ENCODE measurements around the gene HSPA12A. TPM values are rescaled to one million over a fixed set of nuclear protein-coding genes. Genes with fewer than 3 reads are reported as not detected.

Gene HSPA12A
- total RNA-seq: 10 to 100 TPM; 25.6 to 71.2 (median 33.0) TPM

- peak; percentile 77 to 86 (median 80) for ATAC-seq (replicated peaks in 6 of 8)
- in situ Hi-C loops (cut with MboI; ENCODE audit: low pct_unique_long_range_greater_than_20kb in 2 of 9, low sequenced_read_pairs in 9 of 9, unreplicated experiment in 9 of 9): no loop called here
- 0% methylated on average over 1 of the region's 114 CpGs; no CpG with 5 or more reads in 8 of the 10 experiments for WGBS, 10 experiments
- Histone ChIP-seq H3K27ac (peak within 1 kb of the TSS; percentile 88 to 93), H3K4me3 (peak within 1 kb of the TSS; percentile 67 to 98 (median 92)), H3K4me1 (replicated peaks in 1 of 2) (peaks cover 21 to 26% of the 10 kb centered on the region in 2 donors)
These were observed at the start of gene HSPA12A for GRCh38 chr10:116742367-116743265. Gene HSPA12A (minus strand): TSS chr10:116742566. CDS start chr10:116742469, 97 bp downstream.

GRCh38 chr10:116791241-116791640 is 48.9 kb upstream of the HSPA12A start:
- ATAC-seq (replicated peaks in 6 of 8): no peak
- Histone ChIP-seq H3K4me3 (no peak overlapping the region), H3K27ac (no peak overlapping the region), H3K4me1 (replicated peaks in 1 of 2) (peaks cover 4 to 10% of the 10 kb centered on the region in 2 donors)
- WGBS, 10 experiments: 83 to 100% (median 100%) methylated on average over 2 of the region's 2 CpGs; no CpG with 5 or more reads in 5 of the 10 experiments
- in situ Hi-C loops (cut with MboI; ENCODE audit: low pct_unique_long_range_greater_than_20kb in 2 of 9, low sequenced_read_pairs in 9 of 9, unreplicated experiment in 9 of 9): loop anchor here in 6 of 9 experiments (10.0 to 25.0 kb wide), 3 partner anchors 104 to 384 kb away; no protein-coding TSS in a partner anchor

GRCh38 chr10:116787893-116788665 is 45.7 kb upstream of the HSPA12A start:
- peak overlapping the region in 2 of 5 donors; percentile 14 to 21 for H3K4me3 ChIP-seq
- 0 to 13% (median 7%) methylated on average over 3 to 23 of the region's 29 CpGs; no CpG with 5 or more reads in 3 of the 10 experiments for WGBS, 10 experiments
- in situ Hi-C loops (cut with MboI; ENCODE audit: low pct_unique_long_range_greater_than_20kb in 2 of 9, low sequenced_read_pairs in 9 of 9, unreplicated experiment in 9 of 9): loop anchor here in 5 of 9 experiments (10.0 to 25.0 kb wide), 4 partner anchors 101 to 326 kb away; partner anchors contain the start of gene PNLIPRP2 (in 1 of the 5)
- H3K4me1 ChIP-seq (replicated peaks in 1 of 2): peaks cover 4 to 10% of the 10 kb centered on the region in 2 donors
- ATAC-seq (replicated peaks in 6 of 8): peak; percentile 79 to 95 (median 92)
- H3K27ac ChIP-seq: no peak overlapping the region

- in situ Hi-C loops (cut with MboI; ENCODE audit: low pct_unique_long_range_greater_than_20kb in 2 of 9, low sequenced_read_pairs in 9 of 9, unreplicated experiment in 9 of 9): loop anchor here in 5 of 9 experiments (10.0 to 25.0 kb wide), 4 partner anchors 100 to 325 kb away; partner anchors contain the start of gene PNLIPRP2 (in 1 of the 5)
- peak in 3 of 8 experiments; percentile 42 to 51 (median 45) for ATAC-seq (replicated peaks in 6 of 8)
- peaks cover 4 to 10% of the 10 kb centered on the region in 2 donors for H3K4me1 ChIP-seq (replicated peaks in 1 of 2)
- 0 to 80% (median 69%) methylated on average over 3 to 8 of the region's 8 CpGs; no CpG with 5 or more reads in 3 of the 10 experiments for WGBS, 10 experiments
- H3K27ac ChIP-seq: no peak overlapping the region
- H3K4me3 ChIP-seq: no peak overlapping the region
These were observed 44.8 kb upstream of the HSPA12A start for GRCh38 chr10:116787053-116787659.

GRCh38 chr10:116785867-116786266 is 43.5 kb upstream of the HSPA12A start:
- H3K4me3 ChIP-seq: no peak overlapping the region
- 90 to 100% (median 95%) methylated on average over 1 to 6 of the region's 8 CpGs; no CpG with 5 or more reads in 4 of the 10 experiments for WGBS, 10 experiments
- ATAC-seq (replicated peaks in 6 of 8): no peak
- H3K4me1 ChIP-seq (replicated peaks in 1 of 2): peaks cover 16 to 21% of the 10 kb centered on the region in 2 donors
- H3K27ac ChIP-seq: no peak overlapping the region
- in situ Hi-C loops (cut with MboI; ENCODE audit: low pct_unique_long_range_greater_than_20kb in 2 of 9, low sequenced_read_pairs in 9 of 9, unreplicated experiment in 9 of 9): loop anchor here in 5 of 9 experiments (10.0 to 25.0 kb wide), 4 partner anchors 99 to 324 kb away; partner anchors contain the start of gene PNLIPRP2 (in 1 of the 5)

- in situ Hi-C loops (cut with MboI; ENCODE audit: low pct_unique_long_range_greater_than_20kb in 2 of 9, low sequenced_read_pairs in 9 of 9, unreplicated experiment in 9 of 9): loop anchor here in 5 of 9 experiments (10.0 to 25.0 kb wide), 4 partner anchors 98 to 323 kb away; partner anchors contain the start of gene PNLIPRP2 (in 1 of the 5)
- H3K4me3 ChIP-seq: no peak overlapping the region
- WGBS, 10 experiments: 100% methylated on average over 1 of the region's 11 CpGs; no CpG with 5 or more reads in 9 of the 10 experiments
- H3K4me1 ChIP-seq (replicated peaks in 1 of 2): peaks cover 18 to 22% of the 10 kb centered on the region in 2 donors
- ATAC-seq (replicated peaks in 6 of 8): no peak
- no peak overlapping the region for H3K27ac ChIP-seq
These were observed 42.9 kb upstream of the HSPA12A start for GRCh38 chr10:116785282-116785681.

GRCh38 chr10:116784651-116785050 is 42.3 kb upstream of the HSPA12A start:
- H3K4me3 ChIP-seq: no peak overlapping the region
- in situ Hi-C loops (cut with MboI; ENCODE audit: low pct_unique_long_range_greater_than_20kb in 2 of 9, low sequenced_read_pairs in 9 of 9, unreplicated experiment in 9 of 9): loop anchor here in 5 of 9 experiments (10.0 to 25.0 kb wide), 4 partner anchors 97 to 322 kb away; partner anchors contain the start of gene PNLIPRP2 (in 1 of the 5)
- no peak for ATAC-seq (replicated peaks in 6 of 8)
- peaks cover 18 to 22% of the 10 kb centered on the region in 2 donors for H3K4me1 ChIP-seq (replicated peaks in 1 of 2)
- H3K27ac ChIP-seq: no peak overlapping the region
- WGBS, 10 experiments: 87 to 96% (median 93%) methylated on average over 4 to 7 of the region's 7 CpGs; no CpG with 5 or more reads in 6 of the 10 experiments

- in situ Hi-C loops (cut with MboI; ENCODE audit: low pct_unique_long_range_greater_than_20kb in 2 of 9, low sequenced_read_pairs in 9 of 9, unreplicated experiment in 9 of 9): loop anchor here in 5 of 9 experiments (10.0 to 25.0 kb wide), 4 partner anchors 97 to 322 kb away; partner anchors contain the start of gene PNLIPRP2 (in 1 of the 5)
These were observed 41.7 kb upstream of the HSPA12A start for GRCh38 chr10:116784035-116784434.

GRCh38 chr10:116783011-116783655 is 40.8 kb upstream of the HSPA12A start:
- H3K4me1 ChIP-seq (replicated peaks in 1 of 2): peaks cover 18 to 22% of the 10 kb centered on the region in 2 donors
- no peak for ATAC-seq (replicated peaks in 6 of 8)
- in situ Hi-C loops (cut with MboI; ENCODE audit: low pct_unique_long_range_greater_than_20kb in 2 of 9, low sequenced_read_pairs in 9 of 9, unreplicated experiment in 9 of 9): loop anchor here in 5 of 9 experiments (10.0 to 25.0 kb wide), 4 partner anchors 96 to 321 kb away; partner anchors contain the start of gene PNLIPRP2 (in 1 of the 5)
- H3K4me3 ChIP-seq: no peak overlapping the region
- no peak overlapping the region for H3K27ac ChIP-seq
- 37 to 92% (median 60%) methylated on average over 1 to 7 of the region's 13 CpGs; no CpG with 5 or more reads in 1 of the 10 experiments for WGBS, 10 experiments

More at GRCh38 chr10:116784035-116784434, 41.7 kb upstream of the HSPA12A start:
- Histone ChIP-seq H3K27ac (no peak overlapping the region), H3K4me3 (no peak overlapping the region), H3K4me1 (replicated peaks in 1 of 2) (peaks cover 18 to 22% of the 10 kb centered on the region in 2 donors)
- ATAC-seq (replicated peaks in 6 of 8): no peak
- WGBS, 10 experiments: 69 to 100% (median 100%) methylated on average over 1 to 3 of the region's 3 CpGs; no CpG with 5 or more reads in 4 of the 10 experiments

GRCh38 chr10:116781370-116781884 is 39.1 kb upstream of the HSPA12A start:
- in situ Hi-C loops (cut with MboI; ENCODE audit: low pct_unique_long_range_greater_than_20kb in 2 of 9, low sequenced_read_pairs in 9 of 9, unreplicated experiment in 9 of 9): loop anchor here in 5 of 9 experiments (10.0 to 25.0 kb wide), 4 partner anchors 94 to 319 kb away; partner anchors contain the start of gene PNLIPRP2 (in 1 of the 5)
- WGBS, 10 experiments: 0 to 90% (median 47%) methylated on average over 1 to 5 of the region's 7 CpGs; no CpG with 5 or more reads in 1 of the 10 experiments

GRCh38 chr10:116780691-116781205 is 38.4 kb upstream of the HSPA12A start:
- ATAC-seq (replicated peaks in 6 of 8): no peak
- WGBS, 10 experiments: 62 to 100% (median 88%) methylated on average over 1 to 3 of the region's 3 CpGs
- Histone ChIP-seq H3K4me1 (replicated peaks in 1 of 2) (peaks cover 14 to 21% of the 10 kb centered on the region in 2 donors), H3K4me3 (no peak overlapping the region), H3K27ac (no peak overlapping the region)
- in situ Hi-C loops (cut with MboI; ENCODE audit: low pct_unique_long_range_greater_than_20kb in 2 of 9, low sequenced_read_pairs in 9 of 9, unreplicated experiment in 9 of 9): loop anchor here in 5 of 9 experiments (10.0 to 25.0 kb wide), 4 partner anchors 93 to 318 kb away; partner anchors contain the start of gene PNLIPRP2 (in 1 of the 5)

More at GRCh38 chr10:116781370-116781884, 39.1 kb upstream of the HSPA12A start:
- peak overlapping the region in 1 of 2 donors; percentile 27 for H3K27ac ChIP-seq
- H3K4me1 ChIP-seq (replicated peaks in 1 of 2): peaks cover 14 to 21% of the 10 kb centered on the region in 2 donors
- peak in 5 of 8 experiments; percentile 52 to 85 (median 75) for ATAC-seq (replicated peaks in 6 of 8)
- no peak overlapping the region for H3K4me3 ChIP-seq

All from motor neuron (in vitro differentiated cells).